HG02970 (cell line): ENCODE results near the gene GID4.

ENCODE experiments used
- ATAC-seq: cut with Tn5 transposase; IDR thresholded peaks from one replicate; pipeline ENCODE4 v1.9.1; 2021; ENCODE audit warnings: mild to moderate bottlenecking, moderate library complexity, moderate number of reproducible peaks; ENCODE audit not compliant: unreplicated experiment, low FRiP score

GID4 gene

DNA sequence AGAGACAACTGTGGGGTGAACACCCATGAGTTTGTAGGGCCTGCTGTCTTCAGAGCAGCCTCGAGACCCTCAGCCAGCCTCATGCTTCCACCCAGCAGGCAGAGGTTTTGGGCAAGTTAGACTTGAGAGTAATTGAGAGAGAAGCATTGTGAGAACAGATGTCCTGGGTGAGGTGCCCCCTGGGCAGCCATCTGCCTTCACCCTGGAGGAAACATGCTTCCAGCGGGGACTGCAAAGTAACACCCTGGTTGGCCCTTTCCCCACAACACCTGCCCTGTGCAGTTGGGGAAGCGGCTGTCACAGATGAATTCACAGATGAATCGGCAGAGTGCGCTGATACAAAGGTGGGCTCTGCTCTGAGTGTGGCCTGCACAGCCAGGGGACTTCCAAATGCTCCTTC lies 23.6 kb upstream of the GID4 start:
- ATAC-seq: no peak

GRCh38 chr17:18016426-18016825 lies 22.8 kb upstream of the GID4 start:
- ATAC-seq: no peak

DNA sequence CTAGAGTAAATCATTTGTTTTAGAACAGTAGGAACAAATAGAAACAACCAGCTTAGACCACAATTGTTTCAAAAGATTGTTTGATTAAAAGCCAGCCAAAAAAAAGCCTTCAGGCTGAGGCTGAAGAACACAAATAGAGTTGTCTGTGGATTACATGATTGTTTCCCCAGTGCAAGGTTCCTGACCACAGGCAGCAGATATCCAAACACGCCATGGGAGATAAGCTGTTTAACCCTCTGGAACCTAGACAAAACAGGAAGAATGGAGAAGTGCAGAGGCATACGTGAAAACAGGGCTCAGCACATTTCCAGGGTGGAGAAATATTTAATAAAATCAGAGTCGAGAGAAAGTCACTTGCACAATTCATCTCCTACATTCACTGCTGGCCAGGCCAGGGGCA lies 21.2 kb upstream of the GID4 start:
- ATAC-seq: no peak

DNA sequence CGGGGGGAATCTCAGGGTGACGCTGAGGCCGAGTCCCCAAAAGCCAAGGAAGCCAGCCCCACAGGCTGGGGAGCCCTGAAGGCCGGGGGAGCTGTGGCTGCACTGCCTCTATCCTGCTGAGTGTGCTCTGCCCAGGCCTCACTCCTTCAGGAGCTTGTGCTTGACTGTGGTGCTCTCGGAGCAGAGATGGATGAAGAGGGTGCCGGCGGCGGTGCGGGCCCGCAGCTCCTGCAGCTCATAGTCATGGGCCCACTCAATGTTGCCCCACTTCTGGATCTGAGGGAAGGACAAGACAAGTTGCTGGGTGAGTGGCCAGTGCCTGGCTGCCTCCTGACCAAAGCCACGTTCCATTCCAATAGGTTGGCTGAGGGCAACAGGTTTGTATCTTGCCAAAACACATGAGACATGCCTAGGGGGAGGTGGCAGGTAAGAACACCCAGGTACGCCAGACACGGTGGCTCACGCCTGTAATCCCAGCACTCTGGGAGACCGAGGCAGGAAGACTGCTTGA lies 20.7 kb upstream of the GID4 start:
- no peak for ATAC-seq

DNA sequence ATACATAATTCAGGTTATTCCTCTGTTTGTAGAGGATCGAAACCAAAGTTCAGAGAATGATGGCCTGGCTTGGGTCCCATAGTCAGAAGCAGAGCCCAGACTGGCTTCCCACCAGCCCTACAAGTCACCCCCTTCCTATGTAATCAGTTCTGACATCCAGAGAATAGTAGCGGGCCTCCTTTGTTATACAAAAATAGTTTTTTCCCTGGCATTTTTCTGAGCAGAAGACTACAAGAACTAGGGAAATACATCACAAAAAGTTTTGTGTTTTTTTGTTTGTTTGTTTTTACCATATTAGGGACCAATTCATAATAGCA lies 19.4 kb upstream of the GID4 start:
- no peak for ATAC-seq

DNA sequence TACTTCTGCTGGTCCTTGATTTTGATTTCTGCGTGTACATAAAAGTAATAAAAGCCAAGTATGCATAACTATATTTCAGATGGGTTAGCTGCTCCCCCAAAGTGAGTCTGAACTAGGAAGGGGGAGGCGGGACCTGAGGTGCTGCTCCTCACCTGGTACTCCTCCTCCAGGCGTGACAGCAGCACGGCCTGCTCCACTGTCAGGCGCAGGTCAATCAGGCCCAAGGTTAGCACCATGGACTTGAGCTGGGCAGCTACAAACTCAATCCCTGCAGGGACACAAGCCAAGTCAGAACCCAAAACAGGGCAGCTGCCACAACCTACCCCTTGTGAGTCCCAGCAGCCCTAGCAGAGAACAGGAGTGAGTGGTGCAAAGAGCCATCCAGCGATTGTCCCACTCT lies 18.2 kb upstream of the GID4 start:
- no peak for ATAC-seq

DNA sequence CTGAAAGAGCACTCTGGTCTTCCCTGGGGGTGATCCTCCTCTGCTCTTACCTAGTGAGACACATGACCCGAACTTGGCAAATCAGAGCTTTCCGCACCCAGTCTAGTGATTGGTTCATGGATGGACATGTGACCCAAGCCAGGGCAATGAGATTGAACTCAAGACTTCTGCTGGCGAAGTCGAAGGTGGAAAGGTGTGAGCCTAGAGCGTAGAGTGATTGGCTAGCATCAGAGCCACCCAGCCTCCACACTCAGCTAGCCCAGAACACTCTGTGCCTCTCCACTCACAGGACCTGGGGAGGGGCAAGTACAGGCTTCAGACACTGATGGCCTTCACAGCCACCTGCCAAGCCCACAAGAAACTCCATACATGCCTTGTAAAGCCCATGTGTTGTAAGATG lies 17.8 kb upstream of the GID4 start:
- ATAC-seq: no peak

DNA sequence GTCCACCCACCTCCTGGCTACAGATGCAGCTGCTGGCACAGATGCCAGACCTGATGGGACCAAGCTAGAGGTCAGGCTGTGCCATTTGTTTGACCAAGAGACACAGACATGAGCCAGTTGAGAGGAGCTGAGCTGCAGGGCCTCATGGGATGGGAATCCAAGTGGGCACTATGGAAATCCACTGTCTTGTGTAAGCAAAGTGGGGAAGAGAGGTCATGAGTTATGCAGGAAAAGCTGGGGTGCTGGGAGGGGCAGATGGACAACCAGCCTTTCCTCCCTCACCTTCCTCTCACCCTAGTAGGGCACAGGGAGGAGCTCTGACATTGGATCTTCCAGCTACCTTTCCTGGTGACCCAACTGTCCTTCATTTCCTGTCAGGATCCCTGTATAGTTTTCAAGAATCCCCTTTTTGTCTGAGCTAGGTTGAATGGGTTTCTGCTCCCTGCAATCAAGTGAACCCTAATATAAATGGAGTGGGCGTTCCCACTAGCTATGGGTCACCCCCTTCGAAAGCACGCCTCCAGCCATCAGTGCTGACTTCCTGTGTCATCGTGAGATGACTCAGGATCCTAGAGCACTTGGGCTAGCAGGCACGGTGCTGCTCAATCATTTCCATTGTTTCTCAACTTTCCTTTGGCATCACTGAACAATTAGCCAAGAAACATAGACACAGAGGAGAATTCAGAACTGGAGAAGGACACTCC lies 13.8 kb upstream of the GID4 start:
- ATAC-seq: no peak

- no peak for ATAC-seq
Observed at GRCh38 chr17:18025945-18026776, 13.0 kb upstream of the GID4 start.

DNA sequence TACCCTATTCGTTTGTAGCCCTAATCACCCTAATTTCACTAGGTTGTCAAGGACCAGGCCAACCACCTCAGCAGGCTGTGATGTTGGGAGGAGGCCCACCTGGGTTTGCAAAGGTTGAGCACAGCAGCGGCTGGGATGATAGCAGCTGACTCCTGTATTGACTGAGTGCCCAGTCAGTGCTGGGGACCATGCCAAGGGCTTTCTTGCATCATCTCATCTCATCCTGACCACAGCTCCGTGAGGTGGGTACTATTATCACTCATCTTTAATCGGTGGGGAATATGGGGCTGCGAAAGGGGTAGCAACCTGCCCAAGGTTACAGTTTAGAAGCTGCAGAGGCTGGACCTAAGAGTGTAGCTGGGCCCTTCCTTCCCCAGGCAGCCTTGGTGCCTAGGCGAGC lies 11.9 kb upstream of the GID4 start:
- ATAC-seq: no peak

DNA sequence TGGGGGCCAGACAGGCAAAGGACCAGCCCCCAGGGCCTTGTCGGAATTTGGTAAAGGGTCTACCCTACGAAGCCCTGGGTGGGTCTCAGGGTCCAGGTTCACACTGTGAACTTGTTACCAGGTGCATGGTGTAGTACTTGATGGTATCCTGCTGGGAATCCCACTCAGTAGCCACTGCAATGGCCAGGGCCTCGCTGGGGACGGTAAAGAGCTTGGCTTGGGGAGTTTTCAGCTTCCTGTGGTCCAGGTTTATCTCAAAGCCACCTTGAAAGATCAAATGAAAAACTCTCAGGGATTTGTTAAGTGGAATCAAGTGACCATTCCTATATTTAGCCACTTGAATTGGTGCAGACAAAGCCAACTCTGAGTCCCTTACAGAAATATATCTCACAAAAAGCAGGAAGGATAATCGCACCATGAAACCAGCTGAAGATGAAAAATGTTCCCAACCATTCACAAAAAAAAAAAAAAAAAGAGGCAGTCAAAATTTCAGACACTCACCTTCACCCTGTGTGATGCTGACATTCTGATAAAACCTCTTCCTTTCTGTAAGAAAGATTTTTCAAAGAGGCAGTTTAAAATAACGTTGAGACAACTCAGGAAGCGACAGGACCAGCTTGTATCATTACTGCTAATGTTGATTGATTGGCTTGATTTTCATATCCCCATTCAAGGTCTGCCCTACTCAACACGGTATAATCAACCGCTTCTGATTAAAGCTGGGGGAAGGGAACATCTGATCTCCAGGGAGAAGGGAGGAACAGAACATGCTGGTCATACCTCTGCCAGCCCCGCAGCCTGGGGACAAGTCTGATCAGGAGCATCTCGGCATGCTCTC lies 10.9 kb upstream of the GID4 start:
- ATAC-seq: no peak

DNA sequence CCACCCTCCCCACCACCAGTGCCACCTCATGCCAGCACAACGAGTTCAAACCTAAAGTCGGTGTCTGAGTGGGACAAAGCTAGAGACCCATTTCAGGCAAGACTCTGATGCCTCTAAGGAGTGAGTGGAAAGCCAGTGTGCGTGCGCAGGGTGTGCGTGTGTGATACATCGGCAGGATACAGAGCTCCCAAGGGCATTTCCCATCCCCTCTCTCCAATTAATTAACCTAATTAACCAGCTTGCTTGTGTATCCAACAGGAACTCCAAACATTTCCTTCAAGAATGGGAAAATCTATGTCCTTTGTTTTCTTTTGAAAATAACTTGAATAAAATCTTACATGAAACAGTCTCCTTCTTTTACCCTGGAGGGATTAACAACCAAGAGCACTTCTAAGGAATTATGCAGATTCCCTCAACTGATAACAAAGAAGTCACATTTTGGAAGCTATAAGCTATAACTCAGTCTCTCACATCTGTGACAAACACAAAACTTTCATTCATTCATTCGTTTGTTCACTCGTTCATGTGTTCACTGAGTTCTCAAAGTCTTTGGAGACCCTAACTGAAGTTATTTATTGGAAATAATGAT lies 10.2 kb upstream of the GID4 start:
- ATAC-seq: no peak

DNA sequence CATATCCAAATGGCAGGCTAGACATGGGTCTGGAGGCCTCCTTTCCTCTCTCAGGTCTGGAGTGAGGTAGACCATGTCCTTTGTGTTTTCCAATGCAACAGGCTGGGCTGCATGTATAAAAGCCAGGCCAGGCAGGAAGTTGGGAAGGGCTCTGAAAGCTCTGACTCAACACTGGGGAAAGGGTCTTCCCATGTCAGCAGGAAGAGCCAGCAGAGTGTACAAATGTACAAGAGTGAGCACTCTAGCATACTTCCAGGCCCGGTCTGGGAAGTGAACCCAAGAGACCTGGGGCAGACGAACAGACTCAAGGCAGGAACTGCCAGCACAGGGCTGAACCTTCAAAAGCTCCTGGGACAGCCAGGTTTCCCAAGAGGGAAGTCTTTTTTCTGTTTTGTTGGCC lies 7.3 kb upstream of the GID4 start:
- no peak for ATAC-seq

DNA sequence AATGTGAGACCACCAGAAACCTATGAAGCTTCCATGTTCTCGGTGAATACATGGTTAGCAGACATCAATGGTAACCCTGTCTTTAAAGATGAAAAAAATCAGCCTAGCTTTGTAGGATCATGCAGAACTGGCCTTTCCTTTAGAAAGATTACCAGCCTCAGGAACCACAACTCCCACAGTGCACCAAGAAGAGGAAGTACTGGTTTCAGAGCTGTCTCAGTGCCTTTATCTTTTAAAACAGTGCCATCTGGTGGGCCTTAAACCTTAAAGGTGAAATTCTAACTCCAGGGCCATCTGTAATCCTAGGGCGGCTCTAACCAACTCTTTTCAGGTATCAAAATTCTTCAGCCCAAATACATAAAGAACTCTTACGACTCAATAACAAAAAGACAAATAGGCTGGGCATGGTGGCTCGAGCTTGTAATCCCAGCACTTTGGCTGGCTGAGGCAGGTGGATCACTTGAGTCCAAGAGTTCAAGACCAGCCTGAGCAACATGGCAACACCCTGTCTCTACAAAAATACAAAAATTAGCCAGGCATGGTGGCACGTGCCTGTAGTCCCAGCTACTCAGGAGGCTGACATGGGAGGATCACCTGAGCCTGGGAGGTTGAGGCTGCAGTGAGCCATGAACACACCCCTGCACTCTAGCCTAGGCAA lies 5.6 kb upstream of the GID4 start:
- no peak for ATAC-seq

DNA sequence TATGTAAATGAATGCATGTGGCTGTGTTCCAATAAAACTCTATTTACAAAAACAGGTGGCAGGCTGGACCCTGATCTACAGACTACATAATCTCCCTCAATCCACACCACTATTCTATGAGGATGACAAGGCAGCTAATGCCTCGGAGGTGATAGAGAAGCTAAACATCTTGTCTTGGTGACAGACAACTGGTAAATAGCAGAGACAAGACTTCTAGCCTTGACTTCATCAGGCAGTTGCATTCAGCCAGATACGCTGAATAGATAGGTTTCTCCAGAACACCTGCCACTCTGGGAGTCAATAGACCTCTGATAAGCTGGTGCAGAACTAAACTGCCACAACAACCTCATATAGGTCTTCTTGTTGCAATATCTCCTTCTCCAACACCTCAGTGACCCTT lies 3.5 kb upstream of the GID4 start:
- ATAC-seq: no peak

GRCh38 chr17:18037486-18037885 lies 1.7 kb upstream of the GID4 start:
- ATAC-seq: no peak

GRCh38 chr17:18038149-18038850 lies 908 bp upstream of the GID4 start:
- ATAC-seq: no peak

DNA sequence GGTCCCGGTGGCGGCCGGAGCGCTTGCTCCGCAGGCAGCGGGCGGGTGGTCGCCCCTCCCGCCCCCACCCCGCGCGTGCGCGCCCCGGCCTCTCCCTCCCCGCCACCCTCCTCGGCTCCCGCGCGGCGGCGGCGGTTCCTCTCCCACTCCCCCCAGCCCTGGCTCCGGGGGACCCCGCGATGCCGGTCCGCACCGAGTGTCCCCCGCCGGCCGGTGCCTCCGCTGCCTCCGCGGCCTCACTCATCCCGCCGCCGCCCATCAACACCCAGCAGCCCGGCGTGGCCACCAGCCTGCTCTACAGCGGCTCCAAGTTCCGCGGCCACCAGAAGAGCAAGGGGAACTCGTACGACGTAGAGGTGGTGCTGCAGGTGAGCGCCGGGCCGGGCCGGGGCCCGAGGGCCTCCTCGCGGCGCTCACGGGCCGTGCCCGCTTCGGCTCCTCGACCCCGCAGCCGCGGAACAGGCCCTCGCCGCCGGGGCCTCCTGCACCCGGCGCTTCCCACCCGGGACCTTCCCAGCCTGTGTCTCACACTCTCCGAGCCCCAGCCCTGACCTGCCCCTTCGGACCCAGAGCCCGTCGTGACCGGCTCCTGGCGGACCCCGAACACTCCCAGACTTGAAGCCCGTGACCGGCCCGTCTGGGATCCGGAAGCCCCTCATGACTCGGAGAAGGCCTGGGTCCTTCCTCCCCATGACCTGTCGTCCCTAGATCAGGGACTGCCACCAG lies 490 bp downstream of the GID4 start:
- ATAC-seq: peak; percentile 10

DNA sequence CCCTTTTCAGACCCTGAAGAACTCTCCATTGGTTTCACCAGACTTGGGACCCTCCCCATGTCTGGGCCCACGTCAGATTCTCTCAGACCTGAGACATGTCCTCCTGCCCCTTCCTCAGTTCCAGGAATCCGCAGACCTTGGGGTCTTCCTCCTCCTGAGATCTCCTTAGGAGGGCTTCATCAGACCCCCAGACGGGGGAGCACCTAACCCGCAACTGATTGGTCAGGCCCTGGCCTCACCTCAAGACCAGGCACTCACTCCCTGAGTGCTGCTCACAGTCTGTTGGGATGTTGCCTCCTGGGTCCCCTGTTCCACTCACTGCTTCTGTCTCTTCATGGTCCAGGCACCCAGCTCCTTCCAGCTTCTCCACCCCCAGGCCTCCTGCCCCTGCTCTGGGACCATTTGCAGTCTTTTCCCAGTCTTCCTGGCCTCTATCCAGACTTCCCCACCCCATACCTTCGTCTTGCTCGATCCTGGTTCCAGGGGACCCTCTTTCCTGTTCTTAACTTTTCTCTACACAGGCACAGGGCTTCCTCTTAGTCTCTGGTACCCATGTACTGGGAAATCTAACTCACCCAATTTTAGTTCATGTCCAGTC lies 1.2 kb downstream of the GID4 start:
- no peak for ATAC-seq
